Kidney (tissue), 14 donors: ENCODE measurements around the gene GLIPR1L2. TPM values are rescaled to one million over a fixed set of nuclear protein-coding genes. Genes with fewer than 3 reads are reported as not detected.

Experiments
- DNase-seq, 5 donors: peaks; one replicate each; pipeline ENCODE4 v3.0.0-alpha.2; 2013 to 2020
- FAIRE-seq: peaks from 2 replicates; lab custom pipeline; 2012; peaks lifted over from hg19 to GRCh38; lab: Jason Lieb, UNC
- H3K27ac ChIP-seq, 2 donors: one replicate each; pipeline ENCODE4 v1.7.0; 2013; ENCODE audit warnings: low read depth in 2 of 2, low read length in 2 of 2, inconsistent platforms in 1 of 2
- H3K27me3 ChIP-seq: one replicate; pipeline ENCODE4 v1.7.1; 2013; ENCODE audit warnings: low read length, inconsistent platforms; ENCODE audit not compliant: control insufficient read depth, insufficient read depth
- H3K36me3 ChIP-seq, 3 donors: one replicate each; pipeline versions ENCODE4 v1.7.0 to v1.7.1; 2013; ENCODE audit warnings: low read length in 3 of 3, control low read depth in 1 of 3, inconsistent platforms in 1 of 3; ENCODE audit not compliant: insufficient read depth in 3 of 3, control insufficient read depth in 2 of 3
- H3K4me1 ChIP-seq, 3 donors: one replicate each; pipeline versions ENCODE4 v1.7.0 to v1.7.1; 2013; ENCODE audit warnings: low read length in 3 of 3, inconsistent platforms in 1 of 3, low read depth in 1 of 3; ENCODE audit not compliant: control insufficient read depth in 2 of 3, insufficient read depth in 2 of 3
- H3K4me3 ChIP-seq, 3 donors: one replicate each; pipeline versions ENCODE4 v1.7.0 to v1.8.1; 2013; ENCODE audit warnings: low read length in 3 of 3, control low read depth in 1 of 3, inconsistent platforms in 1 of 3
- H3K9ac ChIP-seq, 3 donors: one replicate each; pipeline versions ENCODE4 v1.7.0 to v1.7.1; 2013; ENCODE audit warnings: low read length in 3 of 3, control low read depth in 1 of 3, inconsistent platforms in 1 of 3
- H3K9me3 ChIP-seq, 3 donors: one replicate each; pipeline versions ENCODE4 v1.7.0 to v1.7.1; 2013; ENCODE audit warnings: low read length in 3 of 3, control low read depth in 1 of 3, inconsistent platforms in 1 of 3; ENCODE audit not compliant: control insufficient read depth in 2 of 3, insufficient read depth in 1 of 3
- intact Hi-C: fragments of 100-400 bp; cut with DNase I; formaldehyde crosslinking; loops from one replicate; pipeline ENCODE4 v1.11.1; 2022
- polyA plus RNA-seq: library from polyadenylated mRNA; stranded (reverse); fragments of 350-450 nt; fragmentation: Illumina TruSeq; extraction: RNeasy Lipid Tissue Mini Kit (QIAGEN cat#74804); gene quantifications from one replicate; pipeline ENCODE4 v1.2.3, GENCODE V29; 2014; ENCODE audit warnings: low read depth, low replicate concordance; ENCODE audit not compliant: insufficient read depth
- total RNA-seq: library from RNA; stranded (reverse); fragmentation: NEBNext Ultra II Directional; extraction: Animal tissue kit (Norgen Biotek cat#: 25700); gene quantifications from one replicate; pipeline ENCODE4 v1.2.1, GENCODE V29; 2021
- TF ChIP-seq, protein P1 (sequence below): IDR thresholded peaks from 3 replicates; pipeline ENCODE4 v1.5.1; 2012; ENCODE audit warnings: mild to moderate bottlenecking, moderate library complexity, borderline replicate concordance; ENCODE audit not compliant: insufficient read depth; ENCODE audit errors: extremely low read depth
- donor health status: control.
- donor health status: control.
- donor health status: control.
- donor health status: control.
- donor health status: control.
- donor health status: DM: yes; HTN: yes; CAD: no.
- donor health status: Normal renal cell carcinoma (clear cell type).

GLIPR1L2 gene
- total and polyA plus RNA-seq, 2 donors from 2014 or later = 0.65 to 1.1 TPM

DNA sequence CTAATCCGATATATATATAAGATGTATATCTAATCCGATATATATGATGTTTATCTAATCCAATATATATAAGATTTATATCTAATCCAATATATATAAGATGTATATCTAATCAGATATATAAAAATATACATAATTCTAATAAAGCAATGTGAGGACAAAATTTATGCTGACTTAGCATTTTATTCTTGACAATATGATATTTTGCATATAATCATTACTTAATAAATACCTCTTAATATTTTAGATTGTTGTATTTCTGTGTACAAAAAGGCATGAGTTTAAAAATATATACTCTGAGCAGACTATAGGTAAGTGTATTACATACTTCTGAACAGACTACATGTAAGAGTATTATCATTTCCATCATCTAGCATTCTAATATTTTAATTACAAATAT, 18.9 kb downstream of the GLIPR1L2 start:
- H3K9me3 ChIP-seq = no peaks in the 10 kb centered on the region
- no peak overlapping the region for H3K4me3 ChIP-seq
- H3K36me3 ChIP-seq = no peaks in the 10 kb centered on the region
- no peak overlapping the region for H3K9ac ChIP-seq
- DNase-seq (no peak), FAIRE-seq (no peak)
- TF ChIP-seq, protein P1, sequence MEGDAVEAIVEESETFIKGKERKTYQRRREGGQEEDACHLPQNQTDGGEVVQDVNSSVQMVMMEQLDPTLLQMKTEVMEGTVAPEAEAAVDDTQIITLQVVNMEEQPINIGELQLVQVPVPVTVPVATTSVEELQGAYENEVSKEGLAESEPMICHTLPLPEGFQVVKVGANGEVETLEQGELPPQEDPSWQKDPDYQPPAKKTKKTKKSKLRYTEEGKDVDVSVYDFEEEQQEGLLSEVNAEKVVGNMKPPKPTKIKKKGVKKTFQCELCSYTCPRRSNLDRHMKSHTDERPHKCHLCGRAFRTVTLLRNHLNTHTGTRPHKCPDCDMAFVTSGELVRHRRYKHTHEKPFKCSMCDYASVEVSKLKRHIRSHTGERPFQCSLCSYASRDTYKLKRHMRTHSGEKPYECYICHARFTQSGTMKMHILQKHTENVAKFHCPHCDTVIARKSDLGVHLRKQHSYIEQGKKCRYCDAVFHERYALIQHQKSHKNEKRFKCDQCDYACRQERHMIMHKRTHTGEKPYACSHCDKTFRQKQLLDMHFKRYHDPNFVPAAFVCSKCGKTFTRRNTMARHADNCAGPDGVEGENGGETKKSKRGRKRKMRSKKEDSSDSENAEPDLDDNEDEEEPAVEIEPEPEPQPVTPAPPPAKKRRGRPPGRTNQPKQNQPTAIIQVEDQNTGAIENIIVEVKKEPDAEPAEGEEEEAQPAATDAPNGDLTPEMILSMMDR = no peak
- H3K27me3 ChIP-seq = no peaks in the 10 kb centered on the region
- H3K27ac ChIP-seq = no peak overlapping the region
- no peaks in the 10 kb centered on the region for H3K4me1 ChIP-seq
- intact Hi-C loops = no loop called here

DNA sequence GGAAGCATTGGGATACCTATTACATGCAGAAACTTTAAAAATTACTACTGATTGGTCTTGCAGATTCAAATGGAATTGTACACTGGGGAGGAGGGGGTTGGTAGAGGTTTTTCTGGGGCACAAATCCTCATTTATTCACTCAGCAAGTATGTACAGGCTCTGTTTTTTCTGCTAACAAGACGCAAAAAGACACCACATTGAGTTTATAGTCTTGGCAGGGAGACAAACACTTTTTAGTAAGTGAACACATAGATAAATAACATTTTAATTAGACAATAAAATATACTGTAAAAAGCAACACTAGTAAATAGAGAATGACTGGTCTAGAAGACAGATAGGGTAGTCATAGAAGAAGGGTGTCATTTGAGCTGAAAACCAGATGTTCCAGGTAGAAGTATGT, 23.8 kb downstream of the GLIPR1L2 start:
- Histone ChIP-seq H3K9ac (no peak overlapping the region), H3K9me3 (no peaks in the 10 kb centered on the region), H3K4me1 (no peaks in the 10 kb centered on the region), H3K27me3 (no peaks in the 10 kb centered on the region), H3K4me3 (no peak overlapping the region), H3K27ac (no peak overlapping the region), H3K36me3 (no peaks in the 10 kb centered on the region)
- intact Hi-C loops = no loop called here
- DNase-seq (peak in 2 of 5 donors; percentile 22 to 48), FAIRE-seq (no peak)
- TF ChIP-seq, protein P1 = no peak

DNA sequence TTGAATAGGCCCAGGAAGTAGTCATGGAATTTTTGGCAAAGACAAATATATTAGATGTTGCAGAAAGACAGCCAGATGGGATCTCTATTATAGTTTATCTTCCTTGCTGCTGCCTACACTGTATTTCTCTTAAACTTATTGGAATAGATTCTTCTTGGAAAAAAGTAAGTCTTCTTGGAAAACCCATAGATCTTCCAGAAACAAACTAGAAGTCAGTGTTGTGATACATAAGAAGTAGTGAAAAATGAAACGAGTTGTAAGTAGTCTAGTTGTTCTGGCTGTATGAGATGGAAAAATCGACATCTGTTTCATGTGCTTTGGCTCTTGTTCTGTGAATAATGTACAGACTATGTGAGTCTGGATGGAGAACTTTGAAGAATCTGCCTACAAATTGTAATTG, 29.0 kb downstream of the GLIPR1L2 start:
- FAIRE-seq = no peak
- TF ChIP-seq, protein P1 = no peak
- Histone ChIP-seq H3K4me1 (no peaks in the 10 kb centered on the region), H3K36me3 (no peaks in the 10 kb centered on the region), H3K4me3 (no peak overlapping the region), H3K9me3 (no peaks in the 10 kb centered on the region), H3K27ac (no peak overlapping the region), H3K9ac (no peak overlapping the region), H3K27me3 (no peaks in the 10 kb centered on the region)
- intact Hi-C loops = no loop called here
- DNase-seq = no peak

DNA sequence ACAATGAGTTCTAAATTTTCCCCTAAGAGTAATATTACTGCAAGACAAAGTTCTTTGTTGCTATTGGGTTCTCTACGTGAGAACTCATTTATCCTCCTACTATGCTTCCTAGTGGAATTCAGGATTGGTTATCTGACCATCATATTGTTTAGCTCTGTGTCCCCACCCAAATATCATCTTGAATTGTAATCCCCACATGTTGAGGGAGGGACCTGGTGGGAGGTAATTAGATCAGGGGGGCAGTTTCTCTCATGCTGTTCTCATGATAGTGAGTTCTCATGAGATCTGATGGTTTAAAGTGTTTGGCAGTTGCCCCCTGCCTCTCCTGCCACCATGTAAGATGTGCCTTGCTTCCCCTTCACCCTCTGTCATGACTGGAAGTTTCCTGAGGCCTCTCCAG, 36.6 kb downstream of the GLIPR1L2 start:
- no peak for FAIRE-seq
- no peak overlapping the region for H3K27ac ChIP-seq
- H3K9ac ChIP-seq = no peak overlapping the region
- H3K27me3 ChIP-seq = no peaks in the 10 kb centered on the region
- no peak overlapping the region for H3K4me3 ChIP-seq
- intact Hi-C loops = no loop called here
- no peaks in the 10 kb centered on the region for H3K4me1 ChIP-seq
- H3K36me3 ChIP-seq = no peaks in the 10 kb centered on the region
- TF ChIP-seq, protein P1 = no peak
- no peak for DNase-seq
- H3K9me3 ChIP-seq = peaks cover 0 to 5% (median 0%) of the 10 kb centered on the region in 3 donors
